Endothelial cell of umbilical vein (primary cell): ENCODE measurements around the gene MARS1. TPM values are rescaled to one million over a fixed set of nuclear protein-coding genes. Genes with fewer than 3 reads are reported as not detected.

ENCODE experiments used
- BruUV-seq: library from RNA; stranded (reverse); fragments of 400-500 nt; replicated peaks from 2 replicates; lab custom pipeline; 2021; lab: Mats Ljungman, UMichigan
- CTCF ChIA-PET: fragments of 300-600, 350-600 bp; sonication (Branson Sonifier 250); formaldehyde crosslinking; loops from one replicate; lab custom pipeline; 2021; ENCODE audit warnings: antibody characterized with exemption, inconsistent platforms; lab: Charles Lee
- POLR2A ChIA-PET: fragments of 300-600, 350-600 bp; sonication (Branson Sonifier 250); formaldehyde crosslinking; loops from one replicate; lab custom pipeline; 2021; ENCODE audit warnings: antibody characterized with exemption, inconsistent platforms; lab: Charles Lee
- DNase-seq: peaks from one replicate; pipeline ENCODE4 v3.0.0-alpha.2; 2011; ENCODE audit warnings: low read depth, low spot score
- FAIRE-seq: peaks from 2 replicates; lab custom pipeline; 2011; peaks lifted over from hg19 to GRCh38; lab: Jason Lieb, UNC
- H2AFZ ChIP-seq: 2 replicates; pipeline ENCODE4 v1.6.0; 2012; ENCODE audit warnings: low read depth, low read length, control low read depth, inconsistent platforms
- H3K27ac ChIP-seq: 2 replicates; pipeline ENCODE4 v1.5.1; 2011; ENCODE audit warnings: low read depth, mild to moderate bottlenecking, control low read depth, low read length, moderate library complexity; ENCODE audit not compliant: insufficient read depth
- H3K27me3 ChIP-seq, 2 experiments: 2 replicates each; pipeline versions ENCODE4 v1.6.0 to v1.6.1; 2011; ENCODE audit warnings: low read length in 2 of 2, mixed read lengths in 1 of 2; ENCODE audit not compliant: control insufficient read depth in 2 of 2, insufficient read depth in 2 of 2
- H3K36me3 ChIP-seq, 2 experiments: 2 replicates in 1 of 2; 3 replicates in 1 of 2; pipeline ENCODE4 v1.5.1; 2011; ENCODE audit warnings: low read length in 2 of 2, mild to moderate bottlenecking in 1 of 2, moderate library complexity in 1 of 2; ENCODE audit not compliant: control insufficient read depth in 2 of 2, insufficient read depth in 2 of 2; ENCODE audit errors: extremely low read depth in 1 of 2
- H3K4me1 ChIP-seq: 3 replicates; pipeline ENCODE4 v1.5.1; 2011; ENCODE audit warnings: mild to moderate bottlenecking, low read length; ENCODE audit not compliant: control insufficient read depth, insufficient read depth; ENCODE audit errors: extremely low read depth
- H3K4me2 ChIP-seq: 2 replicates; pipeline ENCODE4 v1.6.1; 2011; ENCODE audit warnings: low read length, control low read depth, mixed read lengths; ENCODE audit not compliant: insufficient read depth
- H3K4me3 ChIP-seq, 3 experiments: fragments of 200-600 bp in 1 of 3; sonication (generic), shearing (Covaris generic) in 1 of 3; replicated peaks in 1 of 3; 2 replicates each; pipeline ENCODE4 v1.5.1; 2011 to 2016; ENCODE audit warnings: control low read depth in 3 of 3, low read length in 3 of 3, mild to moderate bottlenecking in 2 of 3, inconsistent platforms in 1 of 3, low read depth in 1 of 3, moderate library complexity in 1 of 3; ENCODE audit not compliant: insufficient read depth in 1 of 3
- H3K79me2 ChIP-seq: 2 replicates; pipeline ENCODE4 v1.6.0; 2012; ENCODE audit warnings: low read length, inconsistent platforms; ENCODE audit not compliant: control insufficient read depth, insufficient read depth
- H3K9ac ChIP-seq: replicated peaks from 2 replicates; pipeline ENCODE3; 2011; ENCODE audit warnings: low read length, control low read depth; ENCODE audit not compliant: insufficient read depth; ENCODE audit errors: extremely low read depth
- H3K9me1 ChIP-seq: replicated peaks from 3 replicates; pipeline ENCODE4 v1.6.0; 2011; ENCODE audit warnings: mild to moderate bottlenecking, low read length; ENCODE audit not compliant: control insufficient read depth, insufficient read depth; ENCODE audit errors: extremely low read depth
- H3K9me3 ChIP-seq: replicated peaks from 2 replicates; pipeline ENCODE4 v1.5.1; 2012; ENCODE audit warnings: low read length, inconsistent platforms; ENCODE audit not compliant: control insufficient read depth, insufficient read depth
- H4K20me1 ChIP-seq: replicated peaks from 2 replicates; pipeline ENCODE3; 2011; ENCODE audit warnings: mild to moderate bottlenecking, low read length; ENCODE audit not compliant: control insufficient read depth, insufficient read depth; ENCODE audit errors: extremely low read depth
- EZH2 ChIP-seq: IDR thresholded peaks from 2 replicates; pipeline ENCODE4 v1.6.1; 2012; ENCODE audit warnings: borderline replicate concordance, low read depth, mild to moderate bottlenecking, moderate library complexity, low read length, inconsistent platforms; ENCODE audit not compliant: severe bottlenecking
- FOS ChIP-seq: IDR thresholded peaks from 2 replicates; pipeline ENCODE4 v1.6.1; 2011; ENCODE audit warnings: mild to moderate bottlenecking, low read length, moderate library complexity, borderline replicate concordance; ENCODE audit not compliant: insufficient read depth
- GATA2 ChIP-seq: IDR thresholded peaks from 2 replicates; pipeline ENCODE4 v1.7.0; 2011; ENCODE audit warnings: low read depth, mild to moderate bottlenecking, moderate library complexity, mixed read lengths, low read length; ENCODE audit not compliant: insufficient read length, insufficient read depth
- JUN ChIP-seq: IDR thresholded peaks from 2 replicates; pipeline ENCODE4 v1.6.1; 2011; ENCODE audit warnings: borderline replicate concordance, low read depth; ENCODE audit not compliant: insufficient read length, insufficient read depth
- MYC ChIP-seq: IDR thresholded peaks from one replicate; pipeline ENCODE4 v1.6.1; 2011; ENCODE audit warnings: mild to moderate bottlenecking, low read depth, low read length
- POLR2A ChIP-seq: IDR thresholded peaks from 2 replicates; pipeline ENCODE4 v1.6.1; 2012; ENCODE audit warnings: low read depth, mild to moderate bottlenecking, control low read depth, low read length
- POLR2AphosphoS5 ChIP-seq: IDR thresholded peaks from 2 replicates; pipeline ENCODE4 v1.6.1; 2012; ENCODE audit warnings: low read depth, mild to moderate bottlenecking, control low read depth, low read length, moderate library complexity; ENCODE audit not compliant: insufficient read depth
- dilution Hi-C: fragments of 300-500 bp; cut with MboI; formaldehyde crosslinking; loops from one replicate; pipeline ENCODE4 v1.15.0; 2019; ENCODE audit warnings: low sequenced_read_pairs; ENCODE audit not compliant: extremely low pct_ligation_motif_present
- intact Hi-C: fragments of 100-400 bp; cut with micrococcal nuclease; formaldehyde crosslinking; loops from one replicate; pipeline ENCODE4 v1.10.0; 2022
- polyA plus RNA-seq, 4 experiments: library from polyadenylated mRNA; depleted of rRNA in 3 of 4; stranded (reverse) in 3 of 4; unstranded in 1 of 4; fragments of >200 nt; gene quantifications; 2 replicates each; pipeline versions ENCODE4 v1.2.1 to v1.2.3, GENCODE V29; 2011 to 2012; ENCODE audit warnings: missing spikeins in 1 of 4
- total RNA-seq: library from RNA; stranded (reverse); gene quantifications from 2 replicates; pipeline ENCODE4 v1.2.3, GENCODE V29; 2021
- TF ChIP-seq, protein P1 (sequence below), 2 donors: IDR thresholded peaks; 1 replicate in 1 of 2; 2 replicates in 1 of 2; pipeline ENCODE4 v1.5.1; 2011; ENCODE audit warnings: low read length in 2 of 2, mild to moderate bottlenecking in 2 of 2, moderate library complexity in 2 of 2, control low read depth in 1 of 2, inconsistent platforms in 1 of 2, low read depth in 1 of 2; ENCODE audit not compliant: insufficient read depth in 1 of 2; ENCODE audit errors: extremely low read depth in 1 of 2

Gene MARS1
- total and polyA plus RNA-seq, 2 donors (not counting 3 experiments of a cell fraction or from before 2014, with no cell fraction given), result 118 to 212 TPM

DNA sequence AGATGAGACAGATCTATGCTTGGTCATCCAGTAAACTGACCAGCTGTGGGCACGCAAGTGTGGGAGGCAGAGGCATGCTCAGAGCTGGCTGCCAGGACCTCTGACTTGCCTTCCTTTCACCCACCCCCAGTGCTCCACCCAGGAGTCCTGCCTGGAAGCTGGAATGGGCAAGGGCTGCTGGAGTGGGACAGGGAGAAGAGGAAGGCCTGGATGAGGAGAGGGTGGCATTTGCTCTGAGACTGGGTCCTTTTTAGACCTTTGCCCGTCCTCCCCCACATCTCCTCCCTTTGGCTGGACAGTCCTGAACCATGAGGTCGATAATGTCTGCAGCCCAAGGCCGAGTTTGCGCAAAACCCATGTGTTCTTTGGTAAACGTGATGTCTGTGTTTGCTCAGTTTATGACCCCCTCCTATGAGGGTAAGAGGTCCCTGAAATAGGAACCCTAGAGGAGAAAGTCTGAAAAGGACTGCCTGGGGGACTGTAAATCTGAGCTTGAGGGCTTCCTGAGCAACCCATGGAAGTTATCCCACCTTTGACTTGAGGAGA lies 36.6 kb upstream of the MARS1 start:
- intact Hi-C loops, result no loop called here
- Histone ChIP-seq H3K36me3 (no peaks in the 10 kb centered on the region), H3K9ac (no peak overlapping the region), H3K4me1 (peaks cover 3% of the 10 kb centered on the region), H3K79me2 (no peaks in the 10 kb centered on the region), H3K9me1 (no peaks in the 10 kb centered on the region), H3K4me3 (no peak overlapping the region), H3K27ac (no peak overlapping the region), H3K9me3 (no peaks in the 10 kb centered on the region), H3K4me2 (no peak overlapping the region), H2AFZ (no peak overlapping the region), H3K27me3 (no peaks in the 10 kb centered on the region), H4K20me1 (no peaks in the 10 kb centered on the region)
- no TSS peak for BruUV-seq
- CTCF ChIA-PET, result interaction anchor here (1.0 to 7.9 kb wide), 10 partner anchors 8 to 186 kb away, joined by 3 to 394 read pairs (median 12); partner anchors contain the start of gene GLI1
- dilution Hi-C loops, result no loop called here
- TF ChIP-seq EZH2, result no peak
- TF ChIP-seq, protein P1, sequence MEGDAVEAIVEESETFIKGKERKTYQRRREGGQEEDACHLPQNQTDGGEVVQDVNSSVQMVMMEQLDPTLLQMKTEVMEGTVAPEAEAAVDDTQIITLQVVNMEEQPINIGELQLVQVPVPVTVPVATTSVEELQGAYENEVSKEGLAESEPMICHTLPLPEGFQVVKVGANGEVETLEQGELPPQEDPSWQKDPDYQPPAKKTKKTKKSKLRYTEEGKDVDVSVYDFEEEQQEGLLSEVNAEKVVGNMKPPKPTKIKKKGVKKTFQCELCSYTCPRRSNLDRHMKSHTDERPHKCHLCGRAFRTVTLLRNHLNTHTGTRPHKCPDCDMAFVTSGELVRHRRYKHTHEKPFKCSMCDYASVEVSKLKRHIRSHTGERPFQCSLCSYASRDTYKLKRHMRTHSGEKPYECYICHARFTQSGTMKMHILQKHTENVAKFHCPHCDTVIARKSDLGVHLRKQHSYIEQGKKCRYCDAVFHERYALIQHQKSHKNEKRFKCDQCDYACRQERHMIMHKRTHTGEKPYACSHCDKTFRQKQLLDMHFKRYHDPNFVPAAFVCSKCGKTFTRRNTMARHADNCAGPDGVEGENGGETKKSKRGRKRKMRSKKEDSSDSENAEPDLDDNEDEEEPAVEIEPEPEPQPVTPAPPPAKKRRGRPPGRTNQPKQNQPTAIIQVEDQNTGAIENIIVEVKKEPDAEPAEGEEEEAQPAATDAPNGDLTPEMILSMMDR (IDR thresholded peaks at IDR 0.05; ENCODE audit: extremely low read depth in 1 of 2, insufficient read depth in 1 of 2, low read depth in 1 of 2, low read length in 2 of 2), result no peak
- TF ChIP-seq POLR2A, result no peak
- TF ChIP-seq GATA2, result no peak
- no peak for TF ChIP-seq FOS
- no peak for TF ChIP-seq MYC
- no peak for TF ChIP-seq POLR2AphosphoS5
- TF ChIP-seq JUN, result no peak
- no peak for FAIRE-seq
- no peak for DNase-seq
- POLR2A ChIA-PET, result no interaction called here
